HepG2 (cell line): ENCODE measurements around the gene RPS6KA2. TPM values are rescaled to one million over a fixed set of nuclear protein-coding genes. Genes with fewer than 3 reads are reported as not detected.

Source experiments
- ATAC-seq: fragments of 200-7000 bp; cut with Tn5 transposase; 3 replicates; pipeline ENCODE4 v1.9.1; 2020; ENCODE audit warnings: mild to moderate bottlenecking, moderate library complexity
- BruUV-seq: library from RNA; stranded (reverse); fragments of 400-500 nt; replicated peaks from 2 replicates; lab custom pipeline; 2021; lab: Mats Ljungman, UMichigan
- CTCF ChIA-PET: fragments of 300-600 bp; formaldehyde crosslinking; extraction: SDS; loops from one replicate; lab custom pipeline; 2021; ENCODE audit warnings: low total read pairs, inconsistent platforms, low intra/inter-chr PET ratio; lab: Yijun Ruan, JAX
- POLR2A ChIA-PET: fragments of 350-600 bp; sonication (Branson Sonifier 250); formaldehyde crosslinking; loops from one replicate; lab custom pipeline; 2020; ENCODE audit warnings: antibody characterized with exemption, inconsistent platforms; lab: Yijun Ruan, JAX
- DNase-seq: peaks from one replicate; pipeline ENCODE4 v3.0.0-alpha.2; 2015; ENCODE audit warnings: low spot score
- FAIRE-seq: peaks from 3 replicates; lab custom pipeline; 2011; peaks lifted over from hg19 to GRCh38; lab: Jason Lieb, UNC
- H2AFZ ChIP-seq: one replicate; pipeline ENCODE4 v1.6.1; 2011; ENCODE audit warnings: low read length, inconsistent platforms
- H3K27ac ChIP-seq: fragments of 300-600 bp; 3 replicates; pipeline ENCODE4 v1.8.0; 2011; ENCODE audit warnings: mixed run types, mild to moderate bottlenecking, mixed read lengths, low read length, inconsistent platforms; ENCODE audit not compliant: insufficient read depth; ENCODE audit errors: extremely low read length
- H3K27me3 ChIP-seq, 2 experiments: fragments of 200-600 bp in 1 of 2; 2 replicates in 1 of 2; 3 replicates in 1 of 2; pipeline versions ENCODE4 v1.6.0 to v1.8.0; 2011; ENCODE audit warnings: low read length in 2 of 2, mild to moderate bottlenecking in 2 of 2, moderate library complexity in 2 of 2, inconsistent platforms in 1 of 2; ENCODE audit not compliant: insufficient read depth in 2 of 2, control insufficient read depth in 1 of 2
- H3K36me3 ChIP-seq, 2 experiments: fragments of 200-600 bp in 1 of 2; replicated peaks in 1 of 2; 2 replicates in 1 of 2; 3 replicates in 1 of 2; pipeline versions ENCODE4 v1.5.1 to v1.8.0; 2011; ENCODE audit warnings: low read length in 2 of 2, inconsistent platforms in 1 of 2; ENCODE audit not compliant: insufficient read depth in 2 of 2, control insufficient read depth in 1 of 2
- H3K4me1 ChIP-seq: 2 replicates; pipeline ENCODE4 v1.5.1; 2012; ENCODE audit warnings: low read length, inconsistent platforms; ENCODE audit not compliant: insufficient read depth
- H3K4me2 ChIP-seq: 2 replicates; pipeline ENCODE4 v1.6.0; 2011; ENCODE audit warnings: low read depth, low read length, inconsistent platforms
- H3K4me3 ChIP-seq, 3 experiments: fragments of 200-600 bp in 1 of 3; sonication (generic), shearing (Covaris generic) in 1 of 3; replicated peaks in 1 of 3; 2 replicates each; pipeline ENCODE4 v1.5.1; 2011 to 2016; ENCODE audit warnings: low read length in 3 of 3, inconsistent platforms in 2 of 3, low read depth in 2 of 3, mild to moderate bottlenecking in 2 of 3, control low read depth in 1 of 3, mixed read lengths in 1 of 3; ENCODE audit not compliant: insufficient read depth in 1 of 3
- H3K79me2 ChIP-seq: one replicate; pipeline ENCODE4 v1.6.1; 2011; ENCODE audit warnings: low read length, inconsistent platforms; ENCODE audit not compliant: insufficient read depth
- H3K9ac ChIP-seq: 2 replicates; pipeline ENCODE4 v1.6.0; 2011; ENCODE audit warnings: mild to moderate bottlenecking, low read depth, low read length, inconsistent platforms; ENCODE audit not compliant: insufficient read depth
- H3K9me3 ChIP-seq: 2 replicates; pipeline ENCODE4 v1.5.1; 2012; ENCODE audit warnings: mild to moderate bottlenecking, low read length
- H4K20me1 ChIP-seq: 2 replicates; pipeline ENCODE4 v1.6.0; 2011; ENCODE audit warnings: inconsistent platforms, mild to moderate bottlenecking, low read length, moderate library complexity; ENCODE audit not compliant: insufficient read depth
- ARNT ChIP-seq: fragments of 450-650 bp; IDR thresholded peaks from 2 replicates; pipeline ENCODE4 v1.6.1; 2017
- HOXA9 ChIP-seq: sonication (generic); formaldehyde crosslinking; IDR thresholded peaks from 2 replicates; pipeline ENCODE4 v1.8.1; 2022; ENCODE audit warnings: missing genetic modification reagents, mild to moderate bottlenecking, moderate library complexity, borderline replicate concordance
- IRX3 ChIP-seq: sonication (generic); formaldehyde crosslinking; IDR thresholded peaks from 2 replicates; pipeline ENCODE4 v1.8.1; 2023; ENCODE audit warnings: mild to moderate bottlenecking, low read depth, missing genetic modification reagents, borderline replicate concordance
- MXD4 ChIP-seq: IDR thresholded peaks from 2 replicates; pipeline ENCODE4 v1.6.1; 2016; ENCODE audit warnings: mild to moderate bottlenecking, missing biosample characterization, missing genetic modification reagents
- MZF1 ChIP-seq: sonication (generic); formaldehyde crosslinking; IDR thresholded peaks from 2 replicates; pipeline ENCODE4 v1.8.1; 2023; ENCODE audit warnings: mild to moderate bottlenecking, missing genetic modification reagents, borderline replicate concordance
- NR2C2 ChIP-seq: sonication (generic); formaldehyde crosslinking; IDR thresholded peaks from 2 replicates; pipeline ENCODE4 v1.4.0; 2020; ENCODE audit warnings: missing genetic modification reagents, mild to moderate bottlenecking, moderate library complexity, borderline replicate concordance
- PRDM15 ChIP-seq: sonication (generic); formaldehyde crosslinking; IDR thresholded peaks from 2 replicates; pipeline ENCODE4 v1.4.0; 2020; ENCODE audit warnings: missing genetic modification reagents
- ZFP91 ChIP-seq: sonication (generic); formaldehyde crosslinking; IDR thresholded peaks from 2 replicates; pipeline ENCODE4 v1.9.0; 2022; ENCODE audit warnings: missing genetic modification reagents, mild to moderate bottlenecking, borderline replicate concordance
- ZNF563 ChIP-seq: sonication (generic); formaldehyde crosslinking; IDR thresholded peaks from 2 replicates; pipeline ENCODE4 v1.8.0; 2022; ENCODE audit warnings: mild to moderate bottlenecking, moderate library complexity, missing genetic modification reagents
- ZNF569 ChIP-seq: sonication (generic); formaldehyde crosslinking; IDR thresholded peaks from 2 replicates; pipeline ENCODE4 v1.5.0; 2020; ENCODE audit warnings: mild to moderate bottlenecking, missing genetic modification reagents, moderate library complexity, borderline replicate concordance
- ZNF652 ChIP-seq: IDR thresholded peaks from 2 replicates; pipeline ENCODE4 v1.6.1; 2016; ENCODE audit warnings: low read depth, borderline replicate concordance
- WGBS: methylation state at CpG from one replicate; pipeline ENCODE4 v1.1.6; 2017; ENCODE audit warnings: low lambda C conversion rate; 5-methylcytosine and 5-hydroxymethylcytosine counted together
- in situ Hi-C: cut with HindIII; loops from 2 replicates; pipeline ENCODE4 v1.10.0; 2017; ENCODE audit warnings: low pct_unique_long_range_greater_than_20kb; ENCODE audit not compliant: extremely low pct_ligation_motif_present
- intact Hi-C: fragments of 100-400 bp; cut with micrococcal nuclease; formaldehyde crosslinking; loops from one replicate; pipeline ENCODE4 v1.10.0; 2022; ENCODE audit not compliant: unreplicated experiment
- polyA plus RNA-seq, 8 experiments: library from polyadenylated mRNA; depleted of rRNA in 3 of 8; stranded (reverse) in 7 of 8; unstranded in 1 of 8; fragments of >200 nt; fragmentation: Illumina TruSeq in 4 of 8; extraction: Trizol in 4 of 8; gene quantifications; 2 replicates each; pipeline versions ENCODE4 v1.2.1 to v1.2.3, GENCODE V29; 2011 to 2016; ENCODE audit warnings: low read depth in 4 of 8, missing spikeins in 1 of 8, mixed read lengths in 1 of 8; ENCODE audit not compliant: insufficient read depth in 1 of 8
- total RNA-seq, 5 experiments: library from RNA; depleted of rRNA; stranded (reverse); fragments of >200 nt; fragmentation: Illumina TruSeq; extraction: Trizol; gene quantifications; 2 replicates each; pipeline ENCODE4 v1.2.3, GENCODE V29; 2016; ENCODE audit warnings: low read depth in 1 of 5
- TF ChIP-seq, protein P1 (sequence below): sonication (generic); formaldehyde crosslinking; IDR thresholded peaks from 2 replicates; pipeline ENCODE4 v1.4.0; 2020; ENCODE audit warnings: mild to moderate bottlenecking, missing genetic modification reagents

RPS6KA2 gene
- total and polyA plus RNA-seq, 2 of the 13 experiments (the other 11 are each of a cell fraction or from before 2014, with no cell fraction given) = 0.22 to 0.38 TPM

- Histone ChIP-seq H3K79me2 (no peaks in the 10 kb centered on the region), H3K36me3 (no peaks in the 10 kb centered on the region), H3K4me3 (no peak overlapping the region), H2AFZ (no peak overlapping the region), H3K4me1 (peaks cover 12% of the 10 kb centered on the region), H3K9ac (no peak overlapping the region), H3K27me3 (peaks cover 19 to 65% of the 10 kb centered on the region in 2 experiments), H3K9me3 (no peaks in the 10 kb centered on the region), H3K4me2 (no peak overlapping the region), H3K27ac (no peak overlapping the region), H4K20me1 (no peaks in the 10 kb centered on the region; the same call in 1 of the 2 replicates)
- DNase-seq (no peak), FAIRE-seq (no peak), ATAC-seq (no peak)
- in situ Hi-C loops = no loop called here
- POLR2A ChIA-PET = no interaction called here
- TF ChIP-seq HOXA9 (CRISPR knock-in tag) = no peak
- TF ChIP-seq ZNF563 (CRISPR knock-in tag) = no peak
- TF ChIP-seq MZF1 (CRISPR knock-in tag) = no peak
- TF ChIP-seq, protein P1, sequence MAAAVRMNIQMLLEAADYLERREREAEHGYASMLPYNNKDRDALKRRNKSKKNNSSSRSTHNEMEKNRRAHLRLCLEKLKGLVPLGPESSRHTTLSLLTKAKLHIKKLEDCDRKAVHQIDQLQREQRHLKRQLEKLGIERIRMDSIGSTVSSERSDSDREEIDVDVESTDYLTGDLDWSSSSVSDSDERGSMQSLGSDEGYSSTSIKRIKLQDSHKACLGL (CRISPR knock-in tag) = no peak
- no peak for TF ChIP-seq MXD4
- no peak for TF ChIP-seq IRX3
- no peak for TF ChIP-seq ARNT
- WGBS = 30% methylated on average over 5 of the region's 5 CpGs
- intact Hi-C loops = no loop called here
- CTCF ChIA-PET = no interaction called here
- no TSS peak for BruUV-seq
Measured at GRCh38 chr6:166625356-166625755, 1.7 kb downstream of the RPS6KA2 start.

DNA sequence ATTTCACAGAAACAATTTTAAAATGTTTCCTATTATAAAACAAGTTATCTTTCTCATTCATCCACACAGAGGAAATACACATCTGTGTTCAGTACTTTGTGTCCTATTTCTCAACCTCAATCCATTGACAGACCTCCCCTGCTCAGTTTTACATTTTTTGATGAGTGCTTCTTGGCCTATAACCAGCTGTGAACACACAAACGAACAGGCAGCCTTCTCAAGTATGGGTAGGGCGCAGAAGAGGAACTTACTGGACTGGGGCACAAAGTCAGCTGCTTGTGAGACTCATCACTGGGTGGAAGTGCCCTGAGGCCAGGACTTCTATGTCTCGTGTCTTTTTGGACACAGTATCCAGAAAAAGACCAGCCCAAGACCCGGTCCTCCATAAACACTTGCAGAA is 2.8 kb downstream of the RPS6KA2 start:
- 30% methylated on average over 4 of the region's 4 CpGs for WGBS
- Histone ChIP-seq H3K4me2 (no peak overlapping the region), H3K27ac (no peak overlapping the region), H4K20me1 (no peaks in the 10 kb centered on the region; the same call in 1 of the 2 replicates), H3K4me1 (peaks cover 12% of the 10 kb centered on the region), H3K9ac (no peak overlapping the region), H3K79me2 (no peaks in the 10 kb centered on the region), H3K9me3 (no peaks in the 10 kb centered on the region), H2AFZ (no peak overlapping the region), H3K36me3 (no peaks in the 10 kb centered on the region), H3K4me3 (no peak overlapping the region), H3K27me3 (peaks cover 15 to 61% of the 10 kb centered on the region in 2 experiments)
- no peak for FAIRE-seq
- intact Hi-C loops = no loop called here
- DNase-seq = no peak
- in situ Hi-C loops = no loop called here
- POLR2A ChIA-PET = no interaction called here
- no TSS peak for BruUV-seq
- CTCF ChIA-PET = no interaction called here
- ATAC-seq = no peak
- TF ChIP-seq ZFP91 (CRISPR knock-in tag) (no peak), PRDM15 (no peak), ZNF569 (CRISPR knock-in tag) (no peak), ZNF652 (no peak), NR2C2 (CRISPR knock-in tag) (no peak)
